ENCODE measurements around the gene CUBN. TPM values are rescaled to one million over a fixed set of nuclear protein-coding genes. Genes with fewer than 3 reads are reported as not detected.

The CUBN gene
- polyA plus RNA-seq, 4 donors = 0.18 to 161 TPM; not detected in 2

- no peaks in the 10 kb centered on the region for H3K9me3 ChIP-seq (ENCODE audit: control insufficient read depth in 2 of 2, insufficient read depth in 1 of 2, low read depth in 1 of 2, low read length in 1 of 2)
- no peak overlapping the region for H3K27ac ChIP-seq (ENCODE audit: low read depth in 1 of 3, low read length in 2 of 3)
- no peak overlapping the region for H3K4me3 ChIP-seq (ENCODE audit: low read depth in 1 of 3, low read length in 3 of 3)
- FAIRE-seq (no peak), DNase-seq (no peak)
- no peaks in the 10 kb centered on the region for H3K27me3 ChIP-seq (ENCODE audit: control insufficient read depth in 3 of 3, insufficient read depth in 3 of 3, low read length in 3 of 3)
- peaks cover 0 to 21% (median 4%) of the 10 kb centered on the region in 3 donors for H3K4me1 ChIP-seq (ENCODE audit: control insufficient read depth in 3 of 3, insufficient read depth in 2 of 3, low read depth in 1 of 3, low read length in 2 of 3)
- 62 to 73% (median 63%) methylated on average over 3 of the region's 3 CpGs for WGBS, 3 donors
- peaks cover 0 to 25% (median 0%) of the 10 kb centered on the region in 3 donors for H3K36me3 ChIP-seq (ENCODE audit: control insufficient read depth in 3 of 3, insufficient read depth in 2 of 3, low read depth in 1 of 3, low read length in 3 of 3)
Observed at GRCh38 chr10:17112566-17112965, 17.0 kb downstream of the CUBN start.

- 92 to 94% (median 94%) methylated on average over 3 of the region's 3 CpGs for WGBS, 3 donors
Observed at GRCh38 chr10:17109475-17110207, 20.0 kb downstream of the CUBN start.

GRCh38 chr10:17109046-17109445 is 20.6 kb downstream of the CUBN start:
- 58 to 85% (median 61%) methylated on average over 2 of the region's 2 CpGs for WGBS, 3 donors
- FAIRE-seq (no peak), DNase-seq (no peak)
- peaks cover 0 to 19% (median 0%) of the 10 kb centered on the region in 3 donors for H3K36me3 ChIP-seq (ENCODE audit: control insufficient read depth in 3 of 3, insufficient read depth in 2 of 3, low read depth in 1 of 3, low read length in 3 of 3)
- no peak overlapping the region for H3K4me3 ChIP-seq (ENCODE audit: low read depth in 1 of 3, low read length in 3 of 3)
- H3K27me3 ChIP-seq (ENCODE audit: control insufficient read depth in 3 of 3, insufficient read depth in 3 of 3, low read length in 3 of 3) = no peaks in the 10 kb centered on the region
- no peak overlapping the region for H3K27ac ChIP-seq (ENCODE audit: low read depth in 1 of 3, low read length in 2 of 3)
- H3K9me3 ChIP-seq (ENCODE audit: control insufficient read depth in 2 of 2, insufficient read depth in 1 of 2, low read depth in 1 of 2, low read length in 1 of 2) = no peaks in the 10 kb centered on the region
- H3K4me1 ChIP-seq (ENCODE audit: control insufficient read depth in 3 of 3, insufficient read depth in 2 of 3, low read depth in 1 of 3, low read length in 2 of 3) = no peaks in the 10 kb centered on the region

More at GRCh38 chr10:17109475-17110207, 20.0 kb downstream of the CUBN start:
- H3K27ac ChIP-seq (ENCODE audit: low read depth in 1 of 3, low read length in 2 of 3) = no peak overlapping the region
- H3K4me1 ChIP-seq (ENCODE audit: control insufficient read depth in 3 of 3, insufficient read depth in 2 of 3, low read depth in 1 of 3, low read length in 2 of 3) = peaks cover 0 to 3% (median 0%) of the 10 kb centered on the region in 3 donors
- H3K27me3 ChIP-seq (ENCODE audit: control insufficient read depth in 3 of 3, insufficient read depth in 3 of 3, low read length in 3 of 3) = no peaks in the 10 kb centered on the region
- H3K9me3 ChIP-seq (ENCODE audit: control insufficient read depth in 2 of 2, insufficient read depth in 1 of 2, low read depth in 1 of 2, low read length in 1 of 2) = no peaks in the 10 kb centered on the region
- FAIRE-seq = no peak
- peaks cover 0 to 22% (median 0%) of the 10 kb centered on the region in 3 donors for H3K36me3 ChIP-seq (ENCODE audit: control insufficient read depth in 3 of 3, insufficient read depth in 2 of 3, low read depth in 1 of 3, low read length in 3 of 3)
- no peak for DNase-seq
- H3K4me3 ChIP-seq (ENCODE audit: low read depth in 1 of 3, low read length in 3 of 3) = no peak overlapping the region

- FAIRE-seq (no peak), DNase-seq (no peak)
- 86 to 91% (median 90%) methylated on average over 5 of the region's 5 CpGs for WGBS, 3 donors
Observed at GRCh38 chr10:17106991-17107390, 22.6 kb downstream of the CUBN start.

GRCh38 chr10:17101910-17102266 is 27.7 kb downstream of the CUBN start:
- H3K27ac ChIP-seq (ENCODE audit: low read depth in 1 of 3, low read length in 2 of 3) = peak overlapping the region in 1 of 3 donors; percentile 61
- no peaks in the 10 kb centered on the region for H3K27me3 ChIP-seq (ENCODE audit: control insufficient read depth in 3 of 3, insufficient read depth in 3 of 3, low read length in 3 of 3)
- FAIRE-seq (no peak), DNase-seq (peak; percentile 24 to 54)
- no peaks in the 10 kb centered on the region for H3K9me3 ChIP-seq (ENCODE audit: control insufficient read depth in 2 of 2, insufficient read depth in 1 of 2, low read depth in 1 of 2, low read length in 1 of 2)
- H3K4me1 ChIP-seq (ENCODE audit: control insufficient read depth in 3 of 3, insufficient read depth in 2 of 3, low read depth in 1 of 3, low read length in 2 of 3) = peaks cover 0 to 7% (median 0%) of the 10 kb centered on the region in 3 donors
- H3K4me3 ChIP-seq (ENCODE audit: low read depth in 1 of 3, low read length in 3 of 3) = no peak overlapping the region
- H3K36me3 ChIP-seq (ENCODE audit: control insufficient read depth in 3 of 3, insufficient read depth in 2 of 3, low read depth in 1 of 3, low read length in 3 of 3) = peaks cover 0 to 14% (median 0%) of the 10 kb centered on the region in 3 donors

More at GRCh38 chr10:17106991-17107390, 22.6 kb downstream of the CUBN start:
- Histone ChIP-seq H3K36me3 (ENCODE audit: control insufficient read depth in 3 of 3, insufficient read depth in 2 of 3, low read depth in 1 of 3, low read length in 3 of 3) (peaks cover 0 to 14% (median 0%) of the 10 kb centered on the region in 3 donors), H3K4me3 (ENCODE audit: low read depth in 1 of 3, low read length in 3 of 3) (no peak overlapping the region), H3K27ac (ENCODE audit: low read depth in 1 of 3, low read length in 2 of 3) (no peak overlapping the region), H3K27me3 (ENCODE audit: control insufficient read depth in 3 of 3, insufficient read depth in 3 of 3, low read length in 3 of 3) (no peaks in the 10 kb centered on the region), H3K9me3 (ENCODE audit: control insufficient read depth in 2 of 2, insufficient read depth in 1 of 2, low read depth in 1 of 2, low read length in 1 of 2) (no peaks in the 10 kb centered on the region), H3K4me1 (ENCODE audit: control insufficient read depth in 3 of 3, insufficient read depth in 2 of 3, low read depth in 1 of 3, low read length in 2 of 3) (peaks cover 0 to 7% (median 0%) of the 10 kb centered on the region in 3 donors)

GRCh38 chr10:17101257-17101909 is 28.2 kb downstream of the CUBN start:
- Histone ChIP-seq H3K27ac (ENCODE audit: low read depth in 1 of 3, low read length in 2 of 3) (peak overlapping the region in 1 of 3 donors; percentile 61), H3K4me1 (ENCODE audit: control insufficient read depth in 3 of 3, insufficient read depth in 2 of 3, low read depth in 1 of 3, low read length in 2 of 3) (peaks cover 0 to 7% (median 0%) of the 10 kb centered on the region in 3 donors), H3K27me3 (ENCODE audit: control insufficient read depth in 3 of 3, insufficient read depth in 3 of 3, low read length in 3 of 3) (no peaks in the 10 kb centered on the region), H3K4me3 (ENCODE audit: low read depth in 1 of 3, low read length in 3 of 3) (no peak overlapping the region), H3K36me3 (ENCODE audit: control insufficient read depth in 3 of 3, insufficient read depth in 2 of 3, low read depth in 1 of 3, low read length in 3 of 3) (peaks cover 0 to 11% (median 0%) of the 10 kb centered on the region in 3 donors), H3K9me3 (ENCODE audit: control insufficient read depth in 2 of 2, insufficient read depth in 1 of 2, low read depth in 1 of 2, low read length in 1 of 2) (no peaks in the 10 kb centered on the region)
- FAIRE-seq (no peak), DNase-seq (peak; percentile 78 to 80)
- 30 to 62% (median 47%) methylated on average over 7 of the region's 7 CpGs for WGBS, 3 donors

GRCh38 chr10:17100586-17100985 is 29.0 kb downstream of the CUBN start:
- DNase-seq (no peak), FAIRE-seq (no peak)
- H3K4me1 ChIP-seq (ENCODE audit: control insufficient read depth in 3 of 3, insufficient read depth in 2 of 3, low read depth in 1 of 3, low read length in 2 of 3) = peaks cover 0 to 7% (median 0%) of the 10 kb centered on the region in 3 donors
- 87 to 90% (median 90%) methylated on average over 9 of the region's 9 CpGs for WGBS, 3 donors
- H3K9me3 ChIP-seq (ENCODE audit: control insufficient read depth in 2 of 2, insufficient read depth in 1 of 2, low read depth in 1 of 2, low read length in 1 of 2) = no peaks in the 10 kb centered on the region
- H3K27me3 ChIP-seq (ENCODE audit: control insufficient read depth in 3 of 3, insufficient read depth in 3 of 3, low read length in 3 of 3) = no peaks in the 10 kb centered on the region
- peaks cover 0 to 9% (median 0%) of the 10 kb centered on the region in 3 donors for H3K36me3 ChIP-seq (ENCODE audit: control insufficient read depth in 3 of 3, insufficient read depth in 2 of 3, low read depth in 1 of 3, low read length in 3 of 3)
- no peak overlapping the region for H3K27ac ChIP-seq (ENCODE audit: low read depth in 1 of 3, low read length in 2 of 3)
- H3K4me3 ChIP-seq (ENCODE audit: low read depth in 1 of 3, low read length in 3 of 3) = no peak overlapping the region

GRCh38 chr10:17098012-17098411 is 31.6 kb downstream of the CUBN start:
- H3K4me1 ChIP-seq (ENCODE audit: control insufficient read depth in 3 of 3, insufficient read depth in 2 of 3, low read depth in 1 of 3, low read length in 2 of 3) = peaks cover 0 to 7% (median 0%) of the 10 kb centered on the region in 3 donors
- FAIRE-seq (no peak), DNase-seq (no peak)
- no peaks in the 10 kb centered on the region for H3K9me3 ChIP-seq (ENCODE audit: control insufficient read depth in 2 of 2, insufficient read depth in 1 of 2, low read depth in 1 of 2, low read length in 1 of 2)
- no peak overlapping the region for H3K27ac ChIP-seq (ENCODE audit: low read depth in 1 of 3, low read length in 2 of 3)
- peaks cover 0 to 6% (median 0%) of the 10 kb centered on the region in 3 donors for H3K36me3 ChIP-seq (ENCODE audit: control insufficient read depth in 3 of 3, insufficient read depth in 2 of 3, low read depth in 1 of 3, low read length in 3 of 3)
- no peak overlapping the region for H3K4me3 ChIP-seq (ENCODE audit: low read depth in 1 of 3, low read length in 3 of 3)
- WGBS, 3 donors = 91 to 95% (median 93%) methylated on average over 3 of the region's 3 CpGs
- no peaks in the 10 kb centered on the region for H3K27me3 ChIP-seq (ENCODE audit: control insufficient read depth in 3 of 3, insufficient read depth in 3 of 3, low read length in 3 of 3)
